Myocyte (in vitro differentiated cells): ENCODE data around the gene FAAH2. TPM values are rescaled to one million over a fixed set of nuclear protein-coding genes. Genes with fewer than 3 reads are reported as not detected.
A peak's percentile ranks its signal among the peaks of the same experiment; 100 is the strongest.
"Not testable (repeated sequence)": the region's sequence is repeated elsewhere in the genome, so short reads cannot be mapped to it uniquely, and the experiment has no call there.

Experiments used
- DNase-seq: peaks from one replicate; pipeline ENCODE4 v3.0.0-alpha.2; 2012; ENCODE audit warnings: low read depth
- polyA plus RNA-seq: library from polyadenylated mRNA; unstranded; fragments of >200 nt; gene quantifications from one replicate; pipeline ENCODE4 v1.2.1, GENCODE V29; 2012; ENCODE audit warnings: missing spikeins
- total RNA-seq: library from RNA; depleted of rRNA; stranded (reverse); fragments of >200 nt; gene quantifications from 2 replicates; pipeline ENCODE4 v1.2.3, GENCODE V29; 2014

Gene FAAH2
- 1.0 TPM in 1 of 2 replicates, not detected in the other for total RNA-seq
- polyA plus RNA-seq, result 0.33 TPM

- peak; percentile 3 for DNase-seq
Observed at GRCh38 chrX:57286507-57287251, at the start of gene FAAH2. Gene FAAH2 (plus strand): TSS chrX:57286706. CDS start chrX:57286826, 120 bp downstream.

GRCh38 chrX:57241967-57242366, 44.5 kb upstream of the FAAH2 start:
- no peak for DNase-seq

DNA sequence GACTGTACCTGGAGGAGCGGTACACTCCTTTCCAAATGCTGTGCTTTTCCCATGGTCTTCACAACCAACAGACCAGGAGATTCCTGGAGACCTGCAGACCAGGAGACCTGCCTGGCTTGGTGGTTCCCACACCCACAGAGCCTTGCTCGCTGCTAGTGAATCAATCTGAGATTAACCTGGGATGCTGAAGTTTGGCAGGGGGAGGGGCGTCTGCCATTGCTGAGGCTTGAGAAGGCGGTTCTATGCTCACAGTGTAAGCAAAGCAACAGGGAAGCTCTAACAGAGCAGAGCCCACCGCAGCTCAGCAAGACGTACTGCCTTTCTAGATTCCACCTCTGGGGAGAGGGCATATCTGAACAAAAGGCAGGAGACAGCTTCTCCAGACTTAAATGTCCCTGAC, 34.5 kb upstream of the FAAH2 start:
- no peak for DNase-seq

DNA sequence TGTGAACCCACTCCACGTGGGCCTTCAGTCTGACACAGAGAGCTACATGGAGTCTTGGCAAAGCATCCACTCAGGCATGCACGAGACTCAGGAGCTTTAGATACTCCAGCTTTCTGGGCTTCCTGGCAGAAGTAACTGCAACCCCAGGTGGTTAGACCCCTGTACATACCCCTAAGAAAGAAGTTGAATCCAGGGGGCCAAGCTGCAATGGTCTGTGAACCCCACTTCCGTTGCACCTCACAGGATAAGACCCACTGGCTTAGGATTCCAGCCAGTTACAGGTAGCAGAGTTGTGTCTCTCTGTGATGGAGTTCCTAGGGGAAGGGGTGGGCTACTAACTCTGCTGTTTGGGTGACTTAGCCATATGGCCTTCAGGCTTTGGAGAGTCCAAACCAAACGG, 21.4 kb upstream of the FAAH2 start:
- DNase-seq, result no peak

DNA sequence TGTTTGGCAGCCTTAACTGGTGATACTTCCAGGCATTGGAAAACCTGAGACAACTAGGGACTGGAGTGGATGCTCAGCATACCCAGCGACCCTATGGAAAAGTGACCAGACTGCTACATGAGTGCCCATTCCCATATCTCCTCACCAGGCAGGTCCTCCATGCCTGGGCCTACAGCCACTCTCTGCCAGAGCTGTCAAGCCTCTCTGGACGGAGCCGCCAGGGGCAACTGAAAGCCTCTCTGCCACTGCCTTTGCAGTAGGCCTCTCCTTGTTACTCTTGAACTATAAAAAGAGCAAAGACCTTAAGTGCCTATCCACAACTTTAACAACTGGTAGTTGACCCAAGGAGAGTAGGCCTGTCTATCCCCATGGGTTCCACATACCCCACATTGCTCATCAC, 20.2 kb upstream of the FAAH2 start:
- DNase-seq, result no peak

DNA sequence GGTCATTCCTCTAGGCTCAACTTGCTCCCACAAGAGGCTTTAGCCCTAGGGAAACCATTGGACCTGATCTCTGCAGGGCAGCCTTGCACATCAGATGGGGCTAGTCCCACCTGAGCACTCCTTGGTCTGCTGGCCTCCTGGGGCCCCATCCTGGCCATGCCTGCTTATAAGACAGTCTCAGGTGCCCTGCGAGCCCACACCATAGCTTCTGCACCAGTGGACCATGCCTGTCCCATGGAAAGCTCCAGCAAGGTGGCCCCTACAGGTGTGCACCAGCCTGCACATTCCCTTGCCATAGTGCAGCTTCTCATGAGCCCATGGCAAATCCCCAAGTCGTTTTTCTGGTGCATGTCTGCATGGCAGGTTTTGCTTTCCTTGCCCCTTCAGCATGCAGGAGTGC, 19.6 kb upstream of the FAAH2 start:
- no peak for DNase-seq

GRCh38 chrX:57267308-57267707, 19.2 kb upstream of the FAAH2 start:
- DNase-seq, result no peak

- no peak for DNase-seq
Observed at GRCh38 chrX:57270980-57271379, 15.5 kb upstream of the FAAH2 start.

DNA sequence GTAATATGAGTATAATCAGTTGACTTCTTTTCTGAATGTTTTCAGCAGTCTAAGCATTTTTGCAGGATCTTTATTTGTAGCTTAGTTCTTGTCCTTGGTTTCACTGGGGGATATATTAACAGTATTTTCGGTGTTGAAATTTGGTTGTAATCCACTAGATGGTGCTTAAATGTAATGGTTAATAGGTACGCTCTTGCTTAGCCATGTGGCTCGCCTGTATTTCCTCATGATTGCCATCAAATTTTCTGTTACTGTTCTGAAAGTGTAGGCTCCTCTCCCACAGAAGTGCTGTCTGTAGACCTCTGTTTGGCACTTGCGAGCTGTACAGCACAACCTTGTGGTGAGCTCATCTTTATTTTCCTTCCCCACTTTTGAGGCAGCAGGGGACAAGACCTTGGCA, 3.9 kb upstream of the FAAH2 start:
- DNase-seq, result no peak

DNA sequence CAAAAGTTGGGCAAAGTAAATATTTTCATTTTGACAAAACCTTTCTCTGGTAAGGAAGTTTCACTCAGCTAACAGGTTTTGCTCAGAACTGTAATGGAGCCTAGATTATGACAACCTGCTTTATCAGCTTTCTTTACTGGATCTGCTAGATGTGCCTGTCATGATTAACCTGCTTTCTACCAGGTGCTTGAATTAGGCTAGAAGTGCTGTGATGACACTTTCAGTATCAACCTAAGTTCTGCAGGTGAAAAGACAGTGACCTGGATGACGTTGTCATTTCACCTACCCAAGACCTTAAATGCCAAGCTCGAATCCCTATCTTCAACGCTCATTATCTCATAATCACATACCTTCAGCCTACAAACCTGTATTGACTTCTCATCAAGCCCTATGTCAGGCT, 1.5 kb upstream of the FAAH2 start:
- no peak for DNase-seq

DNA sequence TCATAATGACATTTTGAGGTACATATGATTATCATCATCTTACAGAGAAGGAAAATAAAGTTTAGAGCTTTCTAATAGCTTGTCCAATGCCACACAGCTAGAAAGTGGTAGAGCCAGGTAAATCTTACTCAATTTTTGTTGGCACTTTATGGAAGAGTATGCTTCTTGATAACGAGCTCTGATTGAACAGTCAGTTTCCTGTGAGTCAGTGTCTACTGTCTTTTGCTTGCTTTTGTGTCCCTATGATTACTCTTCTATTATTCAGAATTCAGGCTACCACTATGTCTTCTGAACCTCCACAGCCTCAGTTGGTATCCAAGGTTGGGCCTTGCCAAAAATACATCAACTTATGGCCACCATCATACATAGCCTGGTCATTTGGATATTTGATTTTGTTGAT, 2.6 kb downstream of the FAAH2 start:
- DNase-seq, result no peak

GRCh38 chrX:57294961-57295360, 8.5 kb downstream of the FAAH2 start:
- peak; percentile 1 for DNase-seq

DNA sequence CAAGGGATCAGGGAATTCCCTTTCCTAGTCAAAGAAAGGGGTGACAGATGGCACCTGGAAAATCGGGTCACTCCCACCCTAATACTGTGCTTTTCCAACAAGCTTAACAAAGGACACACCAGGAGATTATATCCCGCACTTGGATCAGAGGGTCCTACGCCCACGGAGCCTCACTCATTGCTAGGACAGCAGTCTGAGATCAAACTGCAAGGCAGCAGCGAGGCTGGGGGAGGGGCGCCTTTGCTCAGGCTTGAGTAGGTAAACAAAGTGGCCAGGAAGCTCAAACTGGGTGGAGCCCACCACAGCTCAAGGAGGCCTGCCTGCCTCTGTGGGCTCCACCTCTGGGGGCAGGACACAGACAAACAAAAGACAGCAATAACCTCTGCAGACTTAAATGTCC, 9.2 kb downstream of the FAAH2 start:
- DNase-seq, result not testable (repeated sequence)

- DNase-seq, result no peak
Observed at GRCh38 chrX:57313583-57314215, 27.2 kb downstream of the FAAH2 start.

DNA sequence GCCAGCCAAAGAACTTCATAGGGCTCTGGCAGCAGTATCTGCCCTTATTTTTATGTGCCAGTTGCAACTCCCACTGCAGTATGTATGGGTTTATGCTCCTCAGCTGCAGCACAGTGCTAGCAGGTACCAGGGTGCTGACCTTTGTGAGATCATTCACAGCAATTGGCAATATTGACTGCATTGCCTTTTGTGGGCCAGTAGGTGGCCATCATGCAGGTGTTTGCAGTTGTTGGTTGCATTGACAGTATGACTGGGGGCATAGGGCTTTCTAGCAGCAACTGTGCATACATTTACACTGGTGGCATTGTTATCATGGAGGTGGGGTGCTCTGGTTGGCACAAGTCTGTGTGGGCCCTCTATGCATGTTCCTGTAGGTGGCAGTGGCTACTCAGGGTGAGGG, 42.5 kb downstream of the FAAH2 start:
- DNase-seq, result no peak

- DNase-seq, result not testable (repeated sequence)
Observed at GRCh38 chrX:57335790-57336189, 49.3 kb downstream of the FAAH2 start.

DNA sequence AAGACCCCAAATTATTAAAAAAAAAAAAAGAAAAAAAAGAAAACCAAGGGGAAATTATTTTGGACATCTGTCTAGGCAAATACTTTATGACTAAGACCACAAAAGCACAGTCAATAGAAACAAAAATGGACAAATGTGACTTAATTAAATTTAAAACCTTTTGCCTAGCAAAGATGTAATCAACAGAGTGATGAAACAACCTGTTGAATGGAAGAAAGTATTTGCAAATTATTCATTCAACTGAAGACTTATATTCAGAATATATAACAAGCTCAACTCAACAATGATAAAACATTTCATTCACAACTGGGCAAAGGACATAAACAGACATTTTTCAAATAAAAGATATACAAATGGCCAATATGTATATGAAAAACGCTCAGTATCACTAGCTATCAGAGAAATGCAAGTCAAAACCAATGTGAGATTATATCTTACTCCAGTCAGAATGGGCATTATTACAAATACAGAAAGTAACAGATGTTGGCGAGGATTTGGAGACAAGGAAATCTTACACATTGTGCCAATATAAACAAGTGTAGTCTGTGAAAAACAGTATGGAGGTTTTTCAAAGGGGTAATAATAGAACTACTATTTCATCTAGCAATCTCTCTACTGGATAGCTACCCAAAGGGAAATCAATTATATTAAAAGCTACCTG, 67.1 kb downstream of the FAAH2 start:
- no peak for DNase-seq

GRCh38 chrX:57364145-57364544, 77.6 kb downstream of the FAAH2 start:
- no peak for DNase-seq

GRCh38 chrX:57366430-57366829, 79.9 kb downstream of the FAAH2 start:
- no peak for DNase-seq

DNA sequence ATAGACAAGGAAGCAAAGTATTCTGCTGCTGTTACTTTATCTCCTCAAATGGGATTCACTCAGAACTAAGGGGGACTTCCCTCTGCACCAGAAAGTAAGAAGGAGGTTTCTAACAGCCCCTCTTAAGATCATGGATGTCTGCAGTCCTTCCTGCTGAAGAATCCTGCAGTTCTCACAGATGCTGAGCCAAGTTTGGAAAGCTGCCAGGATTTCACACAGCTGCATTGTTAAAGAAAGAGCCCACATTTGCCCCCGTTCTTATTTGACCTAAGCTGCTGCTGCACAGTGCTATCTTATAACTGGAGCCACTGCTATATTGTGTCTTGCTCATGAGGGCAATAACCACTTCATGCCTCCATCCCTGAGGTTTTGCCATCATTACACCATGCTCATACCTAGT, 81.1 kb downstream of the FAAH2 start:
- no peak for DNase-seq

DNA sequence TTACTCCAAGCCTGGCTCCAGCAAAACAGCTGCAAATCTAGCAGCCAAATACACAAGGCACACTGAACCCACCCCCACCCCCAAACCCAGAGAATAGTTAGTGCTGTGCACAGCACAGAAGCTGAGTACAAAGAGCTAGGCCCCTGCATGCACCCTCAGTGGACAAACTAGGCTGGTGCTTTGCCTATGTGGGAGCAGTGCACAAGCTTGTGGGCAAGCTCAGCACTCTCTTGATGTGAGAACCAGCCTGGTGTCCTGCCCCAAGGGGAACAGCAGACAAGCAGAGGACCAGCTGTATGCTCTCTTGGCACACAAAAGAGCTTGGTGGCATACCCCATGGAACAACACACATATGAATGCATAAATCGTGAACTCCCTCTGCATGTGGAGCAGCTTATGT, 81.7 kb downstream of the FAAH2 start:
- no peak for DNase-seq

- no peak for DNase-seq
Observed at GRCh38 chrX:57379296-57379695, 92.8 kb downstream of the FAAH2 start.
